GM12873 (cell line): Measurements from ENCODE around the gene PPFIA1.

Source experiments
- CTCF ChIP-seq: IDR thresholded peaks from 2 replicates; pipeline ENCODE4 v1.5.1; 2012; ENCODE audit warnings: low read depth, mild to moderate bottlenecking, moderate library complexity, low read length, control low read depth; ENCODE audit not compliant: insufficient read depth; ENCODE audit errors: missing control alignments

The PPFIA1 gene

DNA sequence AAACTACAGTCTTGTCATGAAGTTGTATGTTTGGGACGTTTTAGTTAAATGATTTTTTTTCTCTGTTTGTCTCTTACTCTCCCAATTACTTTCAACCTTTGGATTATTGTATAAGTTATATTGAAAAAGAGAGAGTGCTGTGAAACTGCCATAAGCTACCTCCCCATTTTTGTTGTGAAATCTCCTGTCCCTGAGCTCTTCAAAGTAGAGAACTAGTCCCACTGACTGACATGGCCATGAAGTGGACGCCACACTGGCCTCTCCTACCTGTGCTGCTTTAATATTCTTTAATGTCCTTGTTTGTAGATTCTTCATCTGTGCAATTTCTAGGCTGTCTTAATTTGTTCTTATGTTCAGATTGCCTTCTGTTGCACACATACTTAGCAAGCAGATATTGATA is 56.3 kb downstream of the PPFIA1 start:
- TF ChIP-seq CTCF: no peak

DNA sequence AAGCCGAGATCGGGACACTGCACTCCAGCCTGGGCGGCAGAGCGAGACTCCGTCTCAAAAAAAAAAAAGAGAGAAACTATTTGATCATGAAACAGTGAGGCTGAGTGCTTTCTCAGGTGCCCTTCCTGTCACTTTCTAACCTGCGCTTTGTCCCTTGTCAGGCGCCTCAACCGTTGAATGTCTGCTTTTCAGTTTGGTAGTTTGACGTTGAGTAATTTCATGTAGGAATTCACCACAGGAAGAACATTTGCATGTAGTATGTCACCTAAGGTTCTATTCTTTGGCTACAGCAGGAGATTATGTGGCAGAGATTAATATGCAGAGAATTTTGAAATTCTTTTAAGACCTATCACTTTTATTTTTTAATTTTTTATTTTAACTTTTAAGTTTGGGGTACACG is 57.2 kb downstream of the PPFIA1 start:
- no peak for TF ChIP-seq CTCF

GRCh38 chr11:70328556-70328955 is 58.1 kb downstream of the PPFIA1 start:
- TF ChIP-seq CTCF: no peak

DNA sequence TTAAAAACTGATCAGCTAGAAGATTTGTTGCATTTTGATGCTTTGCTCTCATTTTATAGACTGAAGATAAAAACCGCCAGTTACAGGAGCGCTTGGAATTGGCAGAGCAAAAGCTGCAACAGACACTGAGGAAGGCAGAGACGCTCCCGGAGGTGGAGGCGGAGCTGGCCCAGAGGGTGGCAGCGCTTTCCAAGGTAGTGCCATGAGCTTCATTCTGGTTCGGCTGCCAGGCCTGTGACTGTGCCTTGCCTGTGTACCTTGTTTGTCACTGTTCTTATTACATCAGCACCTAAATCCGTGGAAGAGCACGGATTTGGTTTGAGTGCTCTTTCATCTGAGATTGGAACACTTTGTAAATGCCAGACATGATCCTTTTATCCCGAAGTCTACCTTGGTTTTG is 61.4 kb downstream of the PPFIA1 start:
- no peak for TF ChIP-seq CTCF

- TF ChIP-seq CTCF: no peak
Observed at GRCh38 chr11:70332567-70332966, 62.1 kb downstream of the PPFIA1 start.

GRCh38 chr11:70333261-70333660 is 62.8 kb downstream of the PPFIA1 start:
- no peak for TF ChIP-seq CTCF

DNA sequence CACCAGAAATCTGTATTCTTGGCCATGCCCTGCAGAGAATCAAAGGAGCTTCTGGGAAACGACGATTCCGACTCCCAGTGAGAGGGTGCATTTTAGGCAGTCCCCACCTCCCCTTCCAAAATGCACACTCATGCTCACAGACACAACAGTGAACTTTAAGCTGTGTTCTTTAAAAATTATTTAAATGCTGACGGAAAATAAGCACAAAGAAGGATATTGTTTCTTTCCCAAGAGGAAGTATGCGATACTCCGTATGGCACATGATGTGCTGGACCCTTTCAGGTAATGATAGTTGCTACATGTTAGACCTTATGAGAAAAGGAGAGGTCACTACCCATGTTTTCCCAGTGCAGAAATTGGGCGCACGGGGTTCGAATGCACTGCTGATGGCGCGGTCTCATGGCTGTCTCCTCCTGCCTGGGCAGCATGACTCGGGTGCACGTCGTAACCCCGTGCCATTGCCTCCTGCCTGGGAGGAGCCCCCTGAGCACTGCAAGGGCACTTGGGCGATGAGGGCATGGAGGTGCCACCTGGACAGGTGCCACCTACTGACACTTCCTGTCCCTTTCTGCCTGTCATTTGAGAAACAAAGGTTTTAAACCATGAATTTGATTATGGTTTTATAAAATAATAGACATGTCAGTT is 64.0 kb downstream of the PPFIA1 start:
- no peak for TF ChIP-seq CTCF
